Ascending aorta (tissue), 2 donors: Measurements from ENCODE around the gene TBC1D25. TPM values are rescaled to one million over a fixed set of nuclear protein-coding genes. Genes with fewer than 3 reads are reported as not detected.

Source experiments
- DNase-seq, 2 donors: peaks; one replicate each; pipeline ENCODE4 v3.0.0-alpha.2; 2019; ENCODE audit warnings: low spot score in 2 of 2
- H3K27ac ChIP-seq, 2 donors: fragments of 200-600 bp; sonication (generic); one replicate each; pipeline ENCODE4 v1.5.1; 2016 to 2017; ENCODE audit warnings: mild to moderate bottlenecking in 1 of 2
- H3K27me3 ChIP-seq: fragments of 200-600 bp; sonication (generic); one replicate; pipeline ENCODE4 v1.5.1; 2017
- H3K36me3 ChIP-seq, 2 donors: fragments of 200-600 bp; sonication (generic); one replicate each; pipeline ENCODE4 v1.5.1; 2016
- H3K4me1 ChIP-seq, 2 donors: fragments of 200-600 bp; sonication (generic); one replicate each; pipeline ENCODE4 v1.5.1; 2016 to 2017; ENCODE audit warnings: mild to moderate bottlenecking in 1 of 2
- H3K4me3 ChIP-seq, 2 donors: fragments of 200-600 bp; sonication (generic); one replicate each; pipeline ENCODE4 v1.5.1; 2016 to 2017; ENCODE audit warnings: mild to moderate bottlenecking in 1 of 2
- H3K9me3 ChIP-seq, 2 donors: fragments of 200-600 bp; sonication (generic); one replicate each; pipeline ENCODE4 v1.5.1; 2016
- CTCF ChIP-seq, 3 experiments: fragments of 200-600 bp in 2 of 3; fragments of 450-650 bp in 1 of 3; sonication (generic) in 2 of 3; IDR thresholded peaks; one replicate each; pipeline ENCODE4 v1.5.1; 2016 to 2019; ENCODE audit warnings: antibody characterized with exemption in 3 of 3, mild to moderate bottlenecking in 1 of 3, moderate library complexity in 1 of 3
- intact Hi-C: fragments of 100-400 bp; cut with DNase I; formaldehyde crosslinking; loops from one replicate; pipeline ENCODE4 v1.15.1; 2023
- total RNA-seq: library from RNA; depleted of rRNA; stranded (reverse); fragments of >200 nt; gene quantifications from one replicate; pipeline ENCODE4 v1.1.0, GENCODE V29; 2016

The TBC1D25 gene
- total RNA-seq, 1 donor from 2014 or later, result 8.2 TPM

- H3K27ac ChIP-seq, result no peak overlapping the region
- intact Hi-C loops, result no loop called here
- no peak for TF ChIP-seq CTCF (IDR thresholded peaks at IDR 0.05)
Observed at GRCh38 chrX:48512371-48512935, 27.1 kb upstream of the TBC1D25 start.

GRCh38 chrX:48513670-48514069, 25.8 kb upstream of the TBC1D25 start:
- no peaks in the 10 kb centered on the region for H3K9me3 ChIP-seq
- no peaks in the 10 kb centered on the region for H3K27me3 ChIP-seq
- DNase-seq, result no peak
- peaks cover 0 to 3% of the 10 kb centered on the region in 2 donors for H3K4me1 ChIP-seq
- no peak overlapping the region for H3K4me3 ChIP-seq
- TF ChIP-seq CTCF (IDR thresholded peaks at IDR 0.05), result no peak
- intact Hi-C loops, result no loop called here
- H3K27ac ChIP-seq, result no peak overlapping the region
- H3K36me3 ChIP-seq, result peaks cover 5 to 6% of the 10 kb centered on the region in 2 donors

More at GRCh38 chrX:48512371-48512935, 27.1 kb upstream of the TBC1D25 start:
- no peak for DNase-seq
- H3K36me3 ChIP-seq, result peaks cover 5 to 6% of the 10 kb centered on the region in 2 donors
- no peak overlapping the region for H3K4me3 ChIP-seq
- H3K9me3 ChIP-seq, result no peaks in the 10 kb centered on the region
- peaks cover 0 to 3% of the 10 kb centered on the region in 2 donors for H3K4me1 ChIP-seq
- H3K27me3 ChIP-seq, result no peaks in the 10 kb centered on the region

GRCh38 chrX:48514126-48514806, 25.2 kb upstream of the TBC1D25 start:
- Histone ChIP-seq H3K27ac (no peak overlapping the region), H3K27me3 (no peaks in the 10 kb centered on the region), H3K4me1 (peaks cover 0 to 3% of the 10 kb centered on the region in 2 donors), H3K9me3 (no peaks in the 10 kb centered on the region), H3K36me3 (peaks cover 5 to 6% of the 10 kb centered on the region in 2 donors), H3K4me3 (no peak overlapping the region)
- intact Hi-C loops, result no loop called here
- no peak for DNase-seq
- no peak for TF ChIP-seq CTCF (IDR thresholded peaks at IDR 0.05)

- Histone ChIP-seq H3K4me3 (no peak overlapping the region), H3K9me3 (no peaks in the 10 kb centered on the region), H3K27me3 (no peaks in the 10 kb centered on the region), H3K4me1 (no peaks in the 10 kb centered on the region), H3K27ac (no peak overlapping the region), H3K36me3 (peaks cover 5 to 6% of the 10 kb centered on the region in 2 donors)
- TF ChIP-seq CTCF (IDR thresholded peaks at IDR 0.05), result no peak
- intact Hi-C loops, result no loop called here
- DNase-seq, result no peak
Observed at GRCh38 chrX:48514868-48515460, 24.6 kb upstream of the TBC1D25 start.

- H3K27me3 ChIP-seq, result no peaks in the 10 kb centered on the region
- no peak overlapping the region for H3K27ac ChIP-seq
- intact Hi-C loops, result no loop called here
- no peak overlapping the region for H3K4me3 ChIP-seq
- H3K4me1 ChIP-seq, result no peaks in the 10 kb centered on the region
- DNase-seq, result no peak
- peaks cover 5 to 6% of the 10 kb centered on the region in 2 donors for H3K36me3 ChIP-seq
- TF ChIP-seq CTCF (IDR thresholded peaks at IDR 0.05), result no peak
- H3K9me3 ChIP-seq, result no peaks in the 10 kb centered on the region
Observed at GRCh38 chrX:48515842-48516241, 23.7 kb upstream of the TBC1D25 start.
